ENCODE data around the gene KLK5. TPM values are rescaled to one million over a fixed set of nuclear protein-coding genes. Genes with fewer than 3 reads are reported as not detected.
"Not testable (repeated sequence)": the region's sequence is repeated elsewhere in the genome, so short reads cannot be mapped to it uniquely, and the experiment has no call there.

KLK5 gene, protein sequence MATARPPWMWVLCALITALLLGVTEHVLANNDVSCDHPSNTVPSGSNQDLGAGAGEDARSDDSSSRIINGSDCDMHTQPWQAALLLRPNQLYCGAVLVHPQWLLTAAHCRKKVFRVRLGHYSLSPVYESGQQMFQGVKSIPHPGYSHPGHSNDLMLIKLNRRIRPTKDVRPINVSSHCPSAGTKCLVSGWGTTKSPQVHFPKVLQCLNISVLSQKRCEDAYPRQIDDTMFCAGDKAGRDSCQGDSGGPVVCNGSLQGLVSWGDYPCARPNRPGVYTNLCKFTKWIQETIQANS
- polyA plus RNA-seq, result not detected

DNA sequence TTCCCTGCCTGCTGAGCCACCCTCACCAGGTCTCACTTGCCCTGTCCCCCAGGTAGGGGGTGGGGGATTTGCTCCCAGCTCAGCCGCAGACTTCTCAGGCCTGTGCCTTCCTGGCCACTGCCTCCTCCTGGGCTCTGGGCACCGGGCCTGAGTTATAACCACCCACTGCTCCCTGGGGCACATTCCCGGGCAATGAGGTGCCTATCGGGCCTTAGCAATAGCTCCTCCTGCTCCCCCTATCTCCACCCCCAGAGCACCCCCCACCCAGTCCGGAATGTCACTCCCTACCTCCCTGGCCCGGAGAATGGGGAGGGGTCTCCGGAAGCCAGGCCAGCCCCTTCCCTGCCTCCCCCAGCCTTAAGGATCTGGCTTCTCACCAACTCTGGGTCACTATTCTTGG is at the start of gene KLK5:
TSS of gene KLK5 (minus strand) at position 129 of the 400 bp plus-strand sequence. CDS start 381 bp downstream, outside the sequence.
- H3K4me3 Mint-ChIP-seq, result no peak within 1 kb of the TSS
- no peak within 1 kb of the TSS for H3K27ac Mint-ChIP-seq
- no peaks in the 10 kb centered on the region for H3K4me1 Mint-ChIP-seq
- no peak for DNase-seq
- H3K9me3 Mint-ChIP-seq, result peaks cover 0 to 3% (median 0%) of the 10 kb centered on the region in 6 donors
- peaks cover 2 to 16% (median 8%) of the 10 kb centered on the region in 3 donors for H3K27me3 Mint-ChIP-seq (ENCODE audit: low read depth in 3 of 3)
- H3K36me3 Mint-ChIP-seq, result peaks cover 0 to 4% (median 4%) of the 10 kb centered on the region in 3 donors

DNA sequence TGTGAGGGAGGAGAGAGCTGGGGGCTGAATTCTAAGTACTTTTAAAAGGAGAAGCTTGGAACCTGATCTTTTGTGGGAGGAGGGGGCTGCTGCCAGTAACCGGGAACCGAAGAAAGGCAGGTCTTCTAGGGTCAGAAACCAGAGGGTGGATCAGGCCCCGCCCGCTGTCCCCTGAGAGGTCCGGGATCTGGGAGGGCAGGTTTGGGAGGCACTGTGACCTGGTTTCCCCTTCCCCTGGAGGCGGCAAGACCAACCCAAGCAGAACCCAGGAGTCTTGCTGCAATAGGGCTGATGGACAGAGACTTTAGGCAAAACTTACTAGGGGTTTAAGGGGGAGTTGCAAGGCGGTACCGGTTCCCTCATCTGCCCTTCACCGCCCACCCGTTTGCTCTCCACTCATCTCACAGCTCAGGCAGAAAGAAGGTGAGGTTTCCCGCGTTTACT is 49.3 kb upstream of the KLK5 start:
- H3K27me3 Mint-ChIP-seq (ENCODE audit: low read depth in 3 of 3), result peaks cover 5 to 18% (median 8%) of the 10 kb centered on the region in 3 donors
- H3K27ac Mint-ChIP-seq, result no peak overlapping the region
- H3K9me3 Mint-ChIP-seq, result peaks cover 0 to 2% (median 0%) of the 10 kb centered on the region in 6 donors
- H3K4me3 Mint-ChIP-seq, result no peak overlapping the region
- no peak for DNase-seq
- no peaks in the 10 kb centered on the region for H3K4me1 Mint-ChIP-seq
- H3K36me3 Mint-ChIP-seq, result no peaks in the 10 kb centered on the region

DNA sequence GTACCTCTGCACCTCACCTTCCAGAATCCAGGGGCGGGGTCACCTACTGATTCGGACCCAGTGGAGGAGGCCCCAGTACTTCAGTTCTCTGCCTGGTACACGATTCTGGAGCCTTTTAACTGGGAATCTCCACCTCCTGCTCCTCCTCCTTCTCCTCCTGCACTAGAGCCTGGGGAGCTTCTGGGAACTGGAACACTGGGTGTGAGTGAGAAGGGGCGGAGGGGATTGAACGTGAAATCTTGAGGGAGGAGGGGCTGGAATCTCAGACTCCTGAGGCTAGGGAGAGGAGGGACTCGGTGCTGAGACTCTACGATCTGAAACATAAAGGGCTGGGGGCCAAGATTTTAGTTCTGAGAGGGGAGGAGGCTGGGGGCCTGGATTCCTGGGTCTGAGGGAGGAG is 48.7 kb upstream of the KLK5 start, which contains the start of gene KLK8:
TSS of gene KLK8 (minus strand) at position 90 of the 400 bp plus-strand sequence. CDS start 437 bp downstream, outside the sequence.
- Mint-ChIP-seq H3K4me3 (no peak within 1 kb of the TSS), H3K27ac (no peak within 1 kb of the TSS), H3K36me3 (no peaks in the 10 kb centered on the region), H3K9me3 (peaks cover 0 to 2% (median 0%) of the 10 kb centered on the region in 6 donors), H3K27me3 (ENCODE audit: low read depth in 3 of 3) (peaks cover 5 to 18% (median 10%) of the 10 kb centered on the region in 3 donors), H3K4me1 (no peaks in the 10 kb centered on the region)
- DNase-seq, result no peak

DNA sequence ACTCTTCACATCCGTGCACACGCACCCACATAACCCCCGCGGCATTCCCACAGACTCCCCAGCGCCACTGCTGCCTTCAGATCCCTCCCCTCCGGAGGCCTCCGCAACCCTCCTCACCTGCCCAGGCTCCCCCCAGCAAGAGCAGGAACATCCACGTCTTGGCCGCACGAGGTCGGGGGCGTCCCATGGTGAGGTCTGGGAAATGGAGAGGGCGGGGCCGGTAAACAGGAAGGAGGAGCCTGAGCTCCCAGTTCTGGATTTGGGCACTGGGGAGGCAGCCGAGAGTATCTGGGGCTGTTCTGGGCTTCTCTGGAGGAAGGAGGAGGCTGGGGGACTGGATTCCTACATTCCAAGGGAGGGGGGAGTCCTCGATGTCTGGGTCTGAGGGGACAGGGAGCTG is 48.1 kb upstream of the KLK5 start:
- peaks cover 0 to 2% (median 0%) of the 10 kb centered on the region in 6 donors for H3K9me3 Mint-ChIP-seq

DNA sequence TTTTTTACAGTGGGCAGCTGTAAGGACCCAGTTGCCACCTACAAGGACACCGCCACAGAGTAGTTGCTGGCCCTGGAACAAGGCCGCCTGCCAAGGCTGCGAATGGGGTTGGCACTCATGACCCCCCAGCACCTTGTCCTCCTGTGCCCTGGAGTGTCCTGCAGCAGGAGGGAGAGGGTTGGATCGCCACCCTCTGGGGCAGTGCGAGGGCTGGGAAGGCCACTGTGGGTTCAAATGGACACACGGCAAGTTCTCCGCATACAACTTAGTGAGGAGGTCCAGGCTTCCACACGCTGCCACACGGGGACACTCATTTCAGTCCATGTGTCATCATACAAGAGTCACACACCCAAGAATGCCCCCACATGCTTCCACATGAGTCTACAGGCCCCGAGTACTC is 47.6 kb upstream of the KLK5 start:
- H3K4me3 Mint-ChIP-seq, result no peak overlapping the region

More for the DNA sequence above, 48.1 kb upstream of the KLK5 start:
- Mint-ChIP-seq H3K4me1 (no peaks in the 10 kb centered on the region), H3K27me3 (ENCODE audit: low read depth in 3 of 3) (peaks cover 8 to 18% (median 10%) of the 10 kb centered on the region in 3 donors), H3K4me3 (no peak overlapping the region), H3K27ac (no peak overlapping the region), H3K36me3 (no peaks in the 10 kb centered on the region)
- DNase-seq, result no peak

DNA sequence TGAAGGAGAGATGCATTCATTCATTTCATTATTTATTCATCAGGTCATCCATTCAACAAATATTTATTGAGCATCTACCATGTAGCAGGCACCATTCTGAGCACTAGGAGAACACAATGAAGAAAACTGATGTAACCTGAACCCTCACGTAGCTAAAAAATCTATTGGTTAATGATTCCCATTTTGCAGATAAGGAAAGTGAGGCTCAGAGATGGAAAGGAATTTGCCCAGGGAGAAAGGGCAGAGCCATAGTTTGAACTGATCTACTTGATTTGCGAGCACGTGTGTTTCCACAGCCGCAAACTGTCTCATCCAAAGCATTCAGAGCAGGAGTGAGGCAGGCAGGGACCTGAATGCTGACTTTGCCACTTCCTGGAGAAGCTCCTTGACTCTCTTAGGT is 45.8 kb upstream of the KLK5 start:
- H3K9me3 Mint-ChIP-seq, result peaks cover 0 to 2% (median 0%) of the 10 kb centered on the region in 6 donors
- DNase-seq, result no peak
- H3K4me3 Mint-ChIP-seq, result no peak overlapping the region
- H3K27me3 Mint-ChIP-seq (ENCODE audit: low read depth in 3 of 3), result peaks cover 9 to 17% (median 10%) of the 10 kb centered on the region in 3 donors
- no peaks in the 10 kb centered on the region for H3K4me1 Mint-ChIP-seq
- H3K27ac Mint-ChIP-seq, result no peak overlapping the region
- H3K36me3 Mint-ChIP-seq, result no peaks in the 10 kb centered on the region

More for the DNA sequence above, 47.6 kb upstream of the KLK5 start:
- Mint-ChIP-seq H3K36me3 (no peaks in the 10 kb centered on the region), H3K27ac (no peak overlapping the region), H3K27me3 (ENCODE audit: low read depth in 3 of 3) (peaks cover 8 to 18% (median 10%) of the 10 kb centered on the region in 3 donors), H3K4me1 (no peaks in the 10 kb centered on the region), H3K9me3 (peaks cover 0 to 2% (median 0%) of the 10 kb centered on the region in 6 donors)
- no peak for DNase-seq

DNA sequence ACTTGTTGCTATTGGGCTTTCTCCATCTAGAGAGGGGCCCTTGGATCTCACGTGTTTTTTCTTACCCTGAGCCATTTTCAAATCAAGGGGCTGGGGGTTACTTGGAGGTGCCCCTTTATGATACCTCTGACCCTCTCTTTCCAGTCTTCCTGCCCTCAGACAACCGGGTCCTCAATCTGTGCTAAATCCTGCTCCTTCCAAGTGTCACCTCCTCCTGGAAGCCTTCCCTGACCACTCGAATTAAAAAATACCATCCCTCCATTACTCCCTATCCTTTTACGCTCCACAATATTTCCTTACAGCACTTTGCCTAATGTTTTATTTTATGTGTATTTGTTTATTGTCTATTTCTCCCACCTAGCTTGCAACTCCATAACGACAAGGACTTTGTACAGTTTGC is 45.2 kb upstream of the KLK5 start:
- Mint-ChIP-seq H3K36me3 (no peaks in the 10 kb centered on the region), H3K27me3 (ENCODE audit: low read depth in 3 of 3) (peaks cover 6 to 17% (median 8%) of the 10 kb centered on the region in 3 donors), H3K4me3 (no peak overlapping the region), H3K9me3 (peaks cover 0 to 2% (median 0%) of the 10 kb centered on the region in 6 donors), H3K4me1 (no peaks in the 10 kb centered on the region), H3K27ac (no peak overlapping the region)
- no peak for DNase-seq

DNA sequence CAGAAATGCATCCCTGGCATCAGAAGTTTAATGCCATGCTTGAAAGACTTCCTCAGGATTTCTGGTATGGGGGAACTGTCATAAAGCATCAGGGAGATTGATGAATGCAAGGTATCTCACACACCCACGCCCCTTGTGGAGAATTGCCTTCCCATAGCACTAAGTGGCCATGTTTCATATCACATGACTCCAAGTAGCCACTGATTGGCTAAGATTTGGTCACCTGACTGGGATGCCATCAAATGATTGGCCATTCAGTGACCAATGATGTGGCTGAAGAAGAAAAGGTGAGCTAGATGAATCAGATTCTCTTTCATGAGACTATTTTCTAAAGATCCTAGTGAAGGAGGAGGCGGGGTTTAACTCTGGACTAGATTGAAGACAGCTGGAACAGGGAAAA is 41.3 kb upstream of the KLK5 start:
- no peak for DNase-seq
- H3K9me3 Mint-ChIP-seq, result no peaks in the 10 kb centered on the region
- no peak overlapping the region for H3K4me3 Mint-ChIP-seq

DNA sequence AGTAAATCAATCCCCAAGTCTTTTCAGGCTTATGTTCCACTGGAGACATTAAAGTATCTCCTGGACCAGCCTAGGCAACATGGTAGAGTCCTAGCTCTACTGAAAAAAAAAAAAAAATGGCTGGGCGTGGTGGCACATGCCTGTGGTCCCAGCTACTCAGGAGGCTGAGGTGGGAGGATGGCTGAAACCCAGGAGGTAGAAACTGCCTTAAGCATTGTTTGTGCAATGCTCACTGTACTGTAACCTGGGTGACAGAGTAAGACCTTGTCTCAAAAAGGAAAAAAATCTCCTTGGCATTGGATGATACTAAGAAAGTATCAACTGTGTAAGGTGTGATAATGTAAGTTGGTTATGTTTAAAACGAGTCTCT is 39.8 kb upstream of the KLK5 start:
- Mint-ChIP-seq H3K27ac (no peak overlapping the region), H3K36me3 (no peaks in the 10 kb centered on the region), H3K9me3 (no peaks in the 10 kb centered on the region)

More for the DNA sequence above, 41.3 kb upstream of the KLK5 start:
- Mint-ChIP-seq H3K36me3 (no peaks in the 10 kb centered on the region), H3K27me3 (ENCODE audit: low read depth in 3 of 3) (peaks cover 7 to 12% (median 12%) of the 10 kb centered on the region in 3 donors), H3K27ac (no peak overlapping the region), H3K4me1 (no peaks in the 10 kb centered on the region)

DNA sequence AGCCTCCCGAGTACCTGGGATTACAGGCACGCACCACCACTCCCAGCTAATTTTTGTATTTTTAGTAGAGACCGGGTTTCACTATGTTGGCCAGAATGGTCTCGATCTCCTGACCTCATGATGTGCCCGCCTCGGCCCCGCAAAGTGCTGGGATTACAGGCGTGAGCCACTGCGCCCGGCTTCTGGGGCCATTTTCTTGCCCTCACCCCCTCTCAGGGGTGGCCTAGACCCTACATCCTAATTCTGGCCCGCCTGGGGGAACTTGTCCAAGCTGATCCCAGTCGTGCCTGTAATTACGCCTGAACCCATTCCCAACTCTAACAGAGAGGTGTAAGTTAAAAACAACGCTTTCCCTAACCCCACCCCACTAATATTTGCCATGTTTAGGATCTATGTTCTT is 31.6 kb upstream of the KLK5 start:
- not testable (repeated sequence) for H3K9me3 Mint-ChIP-seq, H3K4me3 Mint-ChIP-seq, H3K4me1 Mint-ChIP-seq, DNase-seq, H3K36me3 Mint-ChIP-seq, H3K27ac Mint-ChIP-seq
- peaks cover 9 to 22% (median 18%) of the 10 kb centered on the region in 3 donors for H3K27me3 Mint-ChIP-seq (ENCODE audit: low read depth in 3 of 3)

More for the DNA sequence above, 39.8 kb upstream of the KLK5 start:
- no peak for DNase-seq
- Mint-ChIP-seq H3K4me3 (no peak overlapping the region), H3K4me1 (no peaks in the 10 kb centered on the region), H3K27me3 (ENCODE audit: low read depth in 3 of 3) (peaks cover 8 to 16% (median 9%) of the 10 kb centered on the region in 3 donors)

DNA sequence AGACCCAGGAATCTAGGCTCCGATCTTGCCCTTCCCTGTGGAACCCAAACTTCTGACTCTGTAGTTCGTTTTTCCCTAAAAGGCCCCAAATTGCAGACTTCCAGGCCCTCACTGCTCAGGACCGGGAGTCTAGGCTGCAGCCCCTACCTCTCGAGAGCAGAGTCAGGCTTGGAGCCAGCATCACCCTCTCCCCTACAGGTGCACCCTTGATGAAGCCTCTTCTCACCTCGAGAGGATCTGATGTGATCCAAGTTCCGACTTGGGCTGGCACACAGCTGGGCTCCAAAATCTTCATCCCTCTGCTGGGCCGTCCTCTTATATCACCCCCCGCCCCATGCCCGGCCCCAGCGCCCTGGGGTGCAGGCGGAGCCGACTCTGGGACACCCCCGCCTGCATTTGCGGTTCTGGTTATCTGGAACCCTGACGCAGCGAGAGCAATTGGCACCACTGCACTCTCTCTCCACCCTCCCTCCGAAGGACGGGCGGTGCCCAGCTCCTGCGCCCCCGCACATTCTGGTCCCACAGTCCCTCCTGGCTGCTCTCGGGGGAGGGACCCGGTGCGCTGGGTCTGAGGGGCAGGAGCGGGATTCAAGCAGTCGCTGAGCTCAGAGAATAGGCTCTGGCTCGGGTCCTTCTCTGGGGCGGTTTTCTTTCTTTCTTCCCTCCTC is 30.9 kb upstream of the KLK5 start, which contains the start of gene KLK7:
TSS of gene KLK7 (minus strand) at position 293 of the 668 bp plus-strand sequence. CDS start 1,518 bp downstream, outside the sequence.
- Mint-ChIP-seq H3K9me3 (no peaks in the 10 kb centered on the region), H3K4me1 (no peaks in the 10 kb centered on the region), H3K4me3 (no peak within 1 kb of the TSS), H3K36me3 (peaks cover 0 to 4% (median 0%) of the 10 kb centered on the region in 3 donors), H3K27me3 (ENCODE audit: low read depth in 3 of 3) (peaks cover 10 to 18% (median 17%) of the 10 kb centered on the region in 3 donors), H3K27ac (no peak within 1 kb of the TSS)
- DNase-seq, result no peak

DNA sequence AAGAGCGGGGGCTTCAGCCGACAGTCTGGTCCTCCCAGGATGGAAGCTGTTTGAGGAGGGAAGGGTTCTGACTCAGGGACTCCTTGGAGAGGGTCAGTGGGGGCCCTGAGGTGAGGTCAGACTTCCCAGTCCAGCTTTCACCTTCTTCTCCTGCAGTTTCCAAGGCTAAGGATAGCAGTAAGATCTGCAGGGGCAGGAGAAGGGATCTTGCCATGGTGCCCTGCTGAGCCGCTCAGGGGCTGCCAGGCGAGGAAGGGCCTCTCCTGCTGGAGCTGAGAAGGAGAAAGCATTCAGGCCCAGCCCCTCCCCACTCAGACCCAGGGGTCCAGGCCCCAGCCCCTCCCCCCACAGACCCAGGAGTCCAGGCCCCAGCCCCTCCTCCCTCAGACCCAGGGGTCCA is 29.3 kb upstream of the KLK5 start:
- Mint-ChIP-seq H3K36me3 (peaks cover 0 to 4% (median 0%) of the 10 kb centered on the region in 3 donors), H3K27me3 (ENCODE audit: low read depth in 3 of 3) (peaks cover 8 to 17% (median 16%) of the 10 kb centered on the region in 3 donors), H3K4me3 (no peak overlapping the region), H3K27ac (no peak overlapping the region), H3K9me3 (peaks cover 0 to 2% (median 0%) of the 10 kb centered on the region in 6 donors), H3K4me1 (no peaks in the 10 kb centered on the region)
- no peak for DNase-seq

DNA sequence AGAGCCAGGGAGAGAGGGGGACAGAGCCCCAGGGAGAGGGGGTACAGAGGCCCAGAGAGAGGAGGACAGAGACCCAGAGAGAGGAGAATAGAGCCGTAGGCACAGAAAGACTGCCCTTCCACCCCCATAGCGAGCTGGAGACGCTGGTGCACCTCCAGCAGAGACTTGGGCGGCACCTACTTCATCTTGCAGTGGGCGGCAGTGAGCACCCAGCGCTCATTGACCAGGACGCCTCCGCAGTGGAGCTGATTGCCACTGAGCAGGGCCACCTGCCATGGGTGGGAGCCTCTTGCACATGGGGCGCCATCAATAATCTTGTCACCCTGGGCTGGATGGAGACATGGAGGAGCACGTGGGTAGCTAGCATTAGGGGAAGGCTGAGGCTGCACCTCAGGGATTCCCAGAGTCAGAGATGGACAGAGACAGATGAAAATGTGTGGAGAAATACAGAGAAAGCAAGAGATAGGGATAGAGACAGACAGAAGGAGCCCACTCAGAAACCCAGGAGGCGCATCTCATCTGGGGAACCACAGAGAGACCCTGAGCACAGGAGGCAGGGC is 28.8 kb upstream of the KLK5 start:
- H3K36me3 Mint-ChIP-seq, result peaks cover 0 to 4% (median 0%) of the 10 kb centered on the region in 3 donors
- no peaks in the 10 kb centered on the region for H3K4me1 Mint-ChIP-seq
- peaks cover 0 to 2% (median 0%) of the 10 kb centered on the region in 6 donors for H3K9me3 Mint-ChIP-seq
- no peak overlapping the region for H3K27ac Mint-ChIP-seq
- H3K4me3 Mint-ChIP-seq, result no peak overlapping the region
- no peak for DNase-seq
- H3K27me3 Mint-ChIP-seq (ENCODE audit: low read depth in 3 of 3), result peaks cover 8 to 18% (median 17%) of the 10 kb centered on the region in 3 donors

DNA sequence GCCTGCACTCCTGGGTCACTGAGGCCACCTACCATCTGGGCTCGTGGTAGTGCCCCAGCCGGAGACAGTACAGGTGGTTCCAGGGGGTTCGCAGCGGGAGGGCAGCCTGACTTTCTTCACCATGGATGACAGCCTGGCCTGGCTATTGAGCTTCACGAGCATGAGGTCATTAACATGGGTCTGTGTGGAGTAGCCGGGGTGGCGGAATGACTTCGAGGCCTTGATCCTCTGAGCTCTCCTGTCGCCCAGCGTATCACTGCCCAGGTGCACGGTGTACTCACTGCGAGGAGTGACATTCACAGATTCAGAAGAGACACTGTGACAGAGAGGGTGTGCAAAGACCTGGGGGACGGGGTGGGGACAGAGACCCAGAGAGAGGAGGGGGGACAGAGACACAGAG is 27.4 kb upstream of the KLK5 start:
- no peaks in the 10 kb centered on the region for H3K4me1 Mint-ChIP-seq
- peaks cover 11 to 22% (median 17%) of the 10 kb centered on the region in 3 donors for H3K27me3 Mint-ChIP-seq (ENCODE audit: low read depth in 3 of 3)
- no peak overlapping the region for H3K4me3 Mint-ChIP-seq
- peaks cover 0 to 2% (median 0%) of the 10 kb centered on the region in 6 donors for H3K9me3 Mint-ChIP-seq
- no peak overlapping the region for H3K27ac Mint-ChIP-seq
- H3K36me3 Mint-ChIP-seq, result no peaks in the 10 kb centered on the region
- DNase-seq, result no peak

Measured in immature natural killer cell (primary cell).